AG04450 (cell line): ENCODE measurements around the gene CLDN17. TPM values are rescaled to one million over a fixed set of nuclear protein-coding genes. Genes with fewer than 3 reads are reported as not detected.
A peak's percentile ranks its signal among the peaks of the same experiment; 100 is the strongest.

Experiments used
- CTCF ChIA-PET: fragments of 300-600, 350-600 bp; formaldehyde crosslinking; extraction: SDS; loops from one replicate; lab custom pipeline; 2022; ENCODE audit warnings: antibody characterized with exemption, inconsistent platforms; lab: Charles Lee
- POLR2A ChIA-PET: fragments of 350-600 bp; formaldehyde crosslinking; extraction: SDS; loops from one replicate; lab custom pipeline; 2021; ENCODE audit warnings: antibody characterized with exemption, inconsistent platforms; lab: Yijun Ruan, JAX
- DNase-seq: peaks from one replicate; pipeline ENCODE4 v3.0.0-alpha.2; 2011; ENCODE audit warnings: low read depth, low spot score
- H3K27ac ChIP-seq: one replicate; pipeline ENCODE4 v1.5.1; 2012; ENCODE audit warnings: low read depth, low read length, control low read depth
- H3K27me3 ChIP-seq: one replicate; pipeline ENCODE4 v1.6.0; 2012; ENCODE audit warnings: low read length; ENCODE audit not compliant: control insufficient read depth, insufficient read depth
- H3K4me3 ChIP-seq: 2 replicates; pipeline ENCODE4 v1.5.1; 2011; ENCODE audit warnings: mild to moderate bottlenecking, low read depth, low read length, control low read depth
- H3K9me3 ChIP-seq: 2 replicates; pipeline ENCODE4 v1.5.1; 2012; ENCODE audit warnings: low read length; ENCODE audit not compliant: control insufficient read depth, insufficient read depth
- polyA plus RNA-seq: library from polyadenylated mRNA; depleted of rRNA; stranded (reverse); fragments of >200 nt; gene quantifications from 2 replicates; pipeline ENCODE4 v1.2.3, GENCODE V29; 2011
- TF ChIP-seq, protein P1 (sequence below): IDR thresholded peaks from 2 replicates; pipeline ENCODE4 v1.5.1; 2011; ENCODE audit warnings: low read depth, low read length, control low read depth, inconsistent platforms

CLDN17 gene
- polyA plus RNA-seq, 1 experiment: not detected

- CTCF ChIA-PET: no interaction called here
- Histone ChIP-seq H3K9me3 (peaks cover 12% of the 10 kb centered on the region; the same call in 1 of the 2 replicates), H3K4me3 (no peak overlapping the region), H3K27me3 (no peaks in the 10 kb centered on the region), H3K27ac (no peak overlapping the region)
- POLR2A ChIA-PET: no interaction called here
- no peak for DNase-seq
- TF ChIP-seq, protein P1, sequence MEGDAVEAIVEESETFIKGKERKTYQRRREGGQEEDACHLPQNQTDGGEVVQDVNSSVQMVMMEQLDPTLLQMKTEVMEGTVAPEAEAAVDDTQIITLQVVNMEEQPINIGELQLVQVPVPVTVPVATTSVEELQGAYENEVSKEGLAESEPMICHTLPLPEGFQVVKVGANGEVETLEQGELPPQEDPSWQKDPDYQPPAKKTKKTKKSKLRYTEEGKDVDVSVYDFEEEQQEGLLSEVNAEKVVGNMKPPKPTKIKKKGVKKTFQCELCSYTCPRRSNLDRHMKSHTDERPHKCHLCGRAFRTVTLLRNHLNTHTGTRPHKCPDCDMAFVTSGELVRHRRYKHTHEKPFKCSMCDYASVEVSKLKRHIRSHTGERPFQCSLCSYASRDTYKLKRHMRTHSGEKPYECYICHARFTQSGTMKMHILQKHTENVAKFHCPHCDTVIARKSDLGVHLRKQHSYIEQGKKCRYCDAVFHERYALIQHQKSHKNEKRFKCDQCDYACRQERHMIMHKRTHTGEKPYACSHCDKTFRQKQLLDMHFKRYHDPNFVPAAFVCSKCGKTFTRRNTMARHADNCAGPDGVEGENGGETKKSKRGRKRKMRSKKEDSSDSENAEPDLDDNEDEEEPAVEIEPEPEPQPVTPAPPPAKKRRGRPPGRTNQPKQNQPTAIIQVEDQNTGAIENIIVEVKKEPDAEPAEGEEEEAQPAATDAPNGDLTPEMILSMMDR: no peak
These were observed 40.1 kb upstream of the CLDN17 start for GRCh38 chr21:30206551-30207251.

DNA sequence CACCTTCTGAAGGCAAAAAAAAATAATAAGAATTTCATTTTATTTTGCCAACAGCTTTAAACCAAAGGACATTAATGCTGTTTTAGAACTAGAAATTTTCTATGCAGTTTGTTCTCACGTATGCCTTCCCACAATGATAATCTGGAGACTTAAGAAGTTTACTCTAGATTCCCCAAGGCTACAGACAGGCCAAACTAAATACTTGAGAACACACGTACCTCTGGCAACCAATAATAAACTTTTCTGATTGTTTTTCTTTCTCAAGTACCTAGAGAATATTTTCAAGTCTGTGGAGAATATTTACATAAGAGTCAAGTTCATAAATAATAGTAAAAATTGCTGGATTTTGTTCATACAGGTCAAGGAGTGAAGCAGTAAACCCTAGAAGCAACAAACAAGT lies 33.4 kb upstream of the CLDN17 start:
- Histone ChIP-seq H3K4me3 (no peak overlapping the region), H3K9me3 (no peaks in the 10 kb centered on the region), H3K27me3 (no peaks in the 10 kb centered on the region), H3K27ac (no peak overlapping the region)
- POLR2A ChIA-PET: no interaction called here
- no peak for DNase-seq
- CTCF ChIA-PET: no interaction called here
- TF ChIP-seq, protein P1: no peak

DNA sequence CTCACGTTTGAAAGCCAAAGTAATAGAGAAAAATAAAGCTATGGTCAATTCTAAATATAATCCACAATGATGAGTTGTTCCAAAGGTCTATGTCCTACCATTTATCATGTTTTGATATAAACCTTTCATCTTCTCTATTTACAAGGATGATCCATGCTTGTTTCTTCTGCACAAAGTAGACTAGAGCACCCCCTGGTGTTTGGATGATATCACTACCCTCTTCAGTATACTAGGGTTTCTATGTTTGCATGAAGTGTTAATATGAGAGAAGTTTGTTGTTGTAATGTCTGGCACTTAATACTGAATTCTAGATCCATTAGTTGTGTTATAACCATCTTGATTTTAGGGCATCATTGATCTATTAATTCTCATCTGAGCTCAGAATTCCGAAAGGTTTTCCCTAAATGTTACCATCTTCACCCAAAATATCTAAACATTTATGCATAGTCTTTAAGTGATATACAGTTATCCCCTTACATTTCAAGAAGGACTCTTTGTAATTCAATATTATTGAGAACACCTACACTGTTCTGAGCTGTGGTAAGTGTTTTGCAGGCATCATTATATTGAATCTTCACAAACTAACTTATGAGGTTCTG lies 28.2 kb upstream of the CLDN17 start:
- Histone ChIP-seq H3K27ac (no peak overlapping the region), H3K4me3 (no peak overlapping the region), H3K27me3 (no peaks in the 10 kb centered on the region), H3K9me3 (no peaks in the 10 kb centered on the region; the same call in 1 of the 2 replicates)
- no peak for DNase-seq
- TF ChIP-seq, protein P1: 0 out of 2 replicates have a peak, but pooled peaks have one; percentile 4
- CTCF ChIA-PET: no interaction called here
- POLR2A ChIA-PET: no interaction called here

DNA sequence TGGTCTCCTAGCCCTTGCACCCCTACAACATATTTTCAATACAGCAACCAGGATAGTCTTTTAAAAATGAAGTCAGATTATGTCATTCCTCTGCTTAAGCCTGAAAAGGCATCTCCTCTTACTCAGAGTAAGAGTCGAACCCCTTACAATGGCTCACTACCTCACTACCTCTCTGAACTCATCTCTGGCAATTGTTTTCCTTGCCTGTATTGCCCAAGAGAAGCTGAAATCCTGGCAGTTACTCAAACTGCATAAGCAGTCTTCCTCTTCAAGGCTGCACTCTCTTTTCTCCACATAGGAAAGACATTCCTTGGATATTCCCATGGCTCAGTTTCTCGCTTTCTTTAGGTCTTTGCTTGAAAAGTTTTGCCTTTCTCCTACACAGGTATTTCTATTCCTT lies 26.6 kb upstream of the CLDN17 start:
- no peaks in the 10 kb centered on the region for H3K27me3 ChIP-seq
- no peak for DNase-seq
- no peaks in the 10 kb centered on the region; the same call in 1 of the 2 replicates for H3K9me3 ChIP-seq
- ChIA-PET CTCF (interaction anchor here (0.5 kb wide), 1 partner anchor 19 kb away, joined by 4 read pairs; no protein-coding TSS in a partner anchor), POLR2A (no interaction called here)
- H3K4me3 ChIP-seq: no peak overlapping the region
- TF ChIP-seq, protein P1: no peak
- H3K27ac ChIP-seq: no peak overlapping the region

GRCh38 chr21:30190554-30190953 lies 23.9 kb upstream of the CLDN17 start:
- Histone ChIP-seq H3K9me3 (peaks cover 2% of the 10 kb centered on the region; the same call in 1 of the 2 replicates), H3K4me3 (no peak overlapping the region), H3K27ac (no peak overlapping the region), H3K27me3 (no peaks in the 10 kb centered on the region)
- no peak for DNase-seq
- TF ChIP-seq, protein P1: no peak
- ChIA-PET CTCF (no interaction called here), POLR2A (no interaction called here)
